Measurements from ENCODE around the gene DMPK.

DNA sequence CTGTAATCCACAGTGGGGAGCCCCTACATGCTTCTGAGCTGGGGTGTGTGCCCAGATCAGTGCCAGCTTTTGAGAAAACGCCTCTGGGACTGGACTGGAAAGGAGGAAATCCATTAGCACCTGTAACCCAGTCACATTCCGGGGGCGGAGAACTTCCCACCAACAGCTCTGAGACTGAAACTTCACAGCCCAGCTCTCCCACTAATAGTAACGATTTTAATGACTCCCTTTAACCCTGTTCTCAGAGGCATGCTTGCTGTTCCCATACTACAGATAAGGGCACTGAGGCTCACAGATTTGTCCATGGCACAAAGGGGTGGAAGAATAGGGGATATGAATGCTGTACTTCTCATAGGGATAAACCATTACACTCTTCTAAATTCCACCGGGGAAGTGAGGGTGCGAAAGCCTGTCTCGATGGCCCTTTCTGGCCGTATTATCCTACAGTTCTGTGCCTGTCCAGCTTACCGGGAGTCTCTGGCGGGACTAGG is 52.4 kb downstream of the DMPK start:
- TF ChIP-seq EZH2 (IDR thresholded peaks at IDR 0.05; ENCODE audit: low read depth, unreplicated experiment) (no peak), POLR2AphosphoS5 (IDR thresholded peaks at IDR 0.05; ENCODE audit: low read depth) (no peak)
- TF ChIP-seq, protein P1, sequence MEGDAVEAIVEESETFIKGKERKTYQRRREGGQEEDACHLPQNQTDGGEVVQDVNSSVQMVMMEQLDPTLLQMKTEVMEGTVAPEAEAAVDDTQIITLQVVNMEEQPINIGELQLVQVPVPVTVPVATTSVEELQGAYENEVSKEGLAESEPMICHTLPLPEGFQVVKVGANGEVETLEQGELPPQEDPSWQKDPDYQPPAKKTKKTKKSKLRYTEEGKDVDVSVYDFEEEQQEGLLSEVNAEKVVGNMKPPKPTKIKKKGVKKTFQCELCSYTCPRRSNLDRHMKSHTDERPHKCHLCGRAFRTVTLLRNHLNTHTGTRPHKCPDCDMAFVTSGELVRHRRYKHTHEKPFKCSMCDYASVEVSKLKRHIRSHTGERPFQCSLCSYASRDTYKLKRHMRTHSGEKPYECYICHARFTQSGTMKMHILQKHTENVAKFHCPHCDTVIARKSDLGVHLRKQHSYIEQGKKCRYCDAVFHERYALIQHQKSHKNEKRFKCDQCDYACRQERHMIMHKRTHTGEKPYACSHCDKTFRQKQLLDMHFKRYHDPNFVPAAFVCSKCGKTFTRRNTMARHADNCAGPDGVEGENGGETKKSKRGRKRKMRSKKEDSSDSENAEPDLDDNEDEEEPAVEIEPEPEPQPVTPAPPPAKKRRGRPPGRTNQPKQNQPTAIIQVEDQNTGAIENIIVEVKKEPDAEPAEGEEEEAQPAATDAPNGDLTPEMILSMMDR (conservative IDR thresholded peaks at IDR 0.05; ENCODE audit: low read depth in 2 of 2) = no peak

Measured in GM23338 (cell line).